Osteocyte (in vitro differentiated cells): ENCODE measurements around the gene SETD6. TPM values are rescaled to one million over a fixed set of nuclear protein-coding genes. Genes with fewer than 3 reads are reported as not detected.

Source experiments
- DNase-seq: peaks from one replicate; pipeline ENCODE4 v3.0.0; 2021; ENCODE audit warnings: mixed read lengths; ENCODE audit not compliant: unreplicated experiment; ENCODE audit errors: extremely low spot score
- H3K27ac Mint-ChIP-seq: one replicate; pipeline ENCODE4 v1.8.0; 2021; ENCODE audit warnings: mild to moderate bottlenecking, mixed read lengths; ENCODE audit not compliant: unreplicated experiment
- H3K27me3 Mint-ChIP-seq: one replicate; pipeline ENCODE4 v1.8.0; 2021; ENCODE audit warnings: mixed read lengths; ENCODE audit not compliant: unreplicated experiment
- H3K36me3 Mint-ChIP-seq: one replicate; pipeline ENCODE4 v1.8.0; 2021; ENCODE audit warnings: mixed read lengths; ENCODE audit not compliant: unreplicated experiment
- H3K4me1 Mint-ChIP-seq: one replicate; pipeline ENCODE4 v1.8.0; 2021; ENCODE audit warnings: mixed read lengths; ENCODE audit not compliant: unreplicated experiment
- H3K4me3 Mint-ChIP-seq: one replicate; pipeline ENCODE4 v1.8.0; 2021; ENCODE audit warnings: mild to moderate bottlenecking, moderate library complexity, mixed read lengths; ENCODE audit not compliant: unreplicated experiment
- H3K9me3 Mint-ChIP-seq: one replicate; pipeline ENCODE4 v1.8.0; 2021; ENCODE audit warnings: mixed read lengths; ENCODE audit not compliant: unreplicated experiment
- CTCF ChIP-seq: fragments of 200-600 bp; sonication (generic); IDR thresholded peaks from 2 replicates; pipeline ENCODE4 v1.5.0; 2021; ENCODE audit warnings: antibody characterized with exemption, mild to moderate bottlenecking, moderate library complexity
- total RNA-seq: library from RNA; stranded (reverse); gene quantifications from 2 replicates; pipeline ENCODE4 v1.2.1, GENCODE V29; 2021

SETD6 gene
- total RNA-seq, 1 donor from 2014 or later = 19.9 TPM

GRCh38 chr16:58472266-58472665 lies 43.1 kb upstream of the SETD6 start:
- Mint-ChIP-seq H3K4me3 (no peak overlapping the region), H3K27me3 (peaks cover 64% of the 10 kb centered on the region), H3K27ac (no peak overlapping the region), H3K36me3 (no peaks in the 10 kb centered on the region), H3K9me3 (no peaks in the 10 kb centered on the region), H3K4me1 (peaks cover 5% of the 10 kb centered on the region)
- DNase-seq = no peak
- TF ChIP-seq CTCF = no peak

- Mint-ChIP-seq H3K27me3 (peaks cover 64% of the 10 kb centered on the region), H3K36me3 (no peaks in the 10 kb centered on the region), H3K4me1 (peaks cover 5% of the 10 kb centered on the region), H3K9me3 (no peaks in the 10 kb centered on the region), H3K27ac (no peak overlapping the region), H3K4me3 (no peak overlapping the region)
- DNase-seq = no peak
- no peak for TF ChIP-seq CTCF
Measured at GRCh38 chr16:58472827-58473226, 42.5 kb upstream of the SETD6 start.

GRCh38 chr16:58474296-58474695 lies 41.0 kb upstream of the SETD6 start:
- no peak overlapping the region for H3K27ac Mint-ChIP-seq
- no peaks in the 10 kb centered on the region for H3K36me3 Mint-ChIP-seq
- DNase-seq = no peak
- no peaks in the 10 kb centered on the region for H3K9me3 Mint-ChIP-seq
- TF ChIP-seq CTCF = no peak
- H3K27me3 Mint-ChIP-seq = peaks cover 54% of the 10 kb centered on the region
- H3K4me3 Mint-ChIP-seq = no peak overlapping the region
- peaks cover 5% of the 10 kb centered on the region for H3K4me1 Mint-ChIP-seq

GRCh38 chr16:58475091-58475619 lies 40.2 kb upstream of the SETD6 start:
- no peaks in the 10 kb centered on the region for H3K9me3 Mint-ChIP-seq
- H3K27ac Mint-ChIP-seq = no peak overlapping the region
- no peaks in the 10 kb centered on the region for H3K36me3 Mint-ChIP-seq
- TF ChIP-seq CTCF = no peak
- no peak for DNase-seq
- peaks cover 51% of the 10 kb centered on the region for H3K27me3 Mint-ChIP-seq
- H3K4me3 Mint-ChIP-seq = no peak overlapping the region
- peaks cover 5% of the 10 kb centered on the region for H3K4me1 Mint-ChIP-seq

- DNase-seq = no peak
- no peak overlapping the region for H3K27ac Mint-ChIP-seq
- H3K36me3 Mint-ChIP-seq = no peaks in the 10 kb centered on the region
- H3K4me1 Mint-ChIP-seq = peaks cover 5% of the 10 kb centered on the region
- no peaks in the 10 kb centered on the region for H3K9me3 Mint-ChIP-seq
- no peak for TF ChIP-seq CTCF
- no peak overlapping the region for H3K4me3 Mint-ChIP-seq
- H3K27me3 Mint-ChIP-seq = peaks cover 43% of the 10 kb centered on the region
Measured at GRCh38 chr16:58476791-58477190, 38.5 kb upstream of the SETD6 start.
